GM19035 (cell line): ENCODE measurements around the gene SPPL2B.
"Not testable (repeated sequence)": the region's sequence is repeated elsewhere in the genome, so short reads cannot be mapped to it uniquely, and the experiment has no call there.

Experiments
- ATAC-seq: cut with Tn5 transposase; IDR thresholded peaks from one replicate; pipeline ENCODE4 v1.9.1; 2021; ENCODE audit not compliant: unreplicated experiment

SPPL2B gene

DNA sequence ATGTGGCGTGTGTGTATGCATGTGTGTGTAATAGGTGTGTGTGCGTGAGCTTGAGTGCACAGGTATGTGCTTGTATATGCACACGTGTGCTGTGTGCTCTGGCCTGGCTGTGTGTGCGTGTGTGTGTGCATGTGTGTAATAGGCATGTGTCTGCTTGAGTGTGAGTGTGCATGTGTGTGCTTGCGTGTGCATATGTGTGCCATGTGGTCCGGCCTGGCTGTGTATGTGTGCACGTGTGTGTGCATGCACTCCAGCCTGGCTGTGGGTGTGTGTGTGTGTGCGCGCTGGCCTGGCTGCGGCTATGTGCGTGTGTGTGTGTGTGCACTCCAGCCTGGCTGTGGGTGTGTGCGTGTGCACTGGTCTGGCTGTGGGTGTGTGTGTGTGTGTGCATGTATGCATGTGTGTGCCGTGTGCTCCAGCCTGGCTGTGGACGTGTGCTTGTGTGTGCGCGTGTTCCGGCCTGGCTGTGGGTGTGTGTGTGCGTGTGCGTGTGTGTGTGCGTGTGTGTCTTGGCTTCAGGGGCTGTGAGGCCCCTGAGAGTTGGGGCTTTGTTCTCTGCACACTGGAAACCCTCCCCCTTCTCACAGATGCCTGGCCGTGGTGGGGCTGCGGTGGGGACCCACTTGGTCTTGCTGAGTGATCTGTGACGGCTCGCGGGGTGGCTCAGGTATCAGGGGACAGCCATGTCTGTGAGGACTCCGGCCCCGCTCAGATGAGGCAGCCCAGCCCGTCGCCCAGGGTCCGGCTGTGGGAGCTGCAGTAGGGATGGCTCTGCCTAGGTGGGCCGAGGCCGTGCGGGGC lies 8.2 kb downstream of the SPPL2B start:
- no peak for ATAC-seq

GRCh38 chr19:2337329-2337707 lies 8.8 kb downstream of the SPPL2B start:
- ATAC-seq, result no peak

GRCh38 chr19:2338055-2338615 lies 9.7 kb downstream of the SPPL2B start:
- no peak for ATAC-seq

- ATAC-seq, result no peak
Observed at GRCh38 chr19:2338751-2339643, 10.5 kb downstream of the SPPL2B start.

GRCh38 chr19:2339644-2340310 lies 11.3 kb downstream of the SPPL2B start:
- no peak for ATAC-seq

GRCh38 chr19:2340496-2341243 lies 12.2 kb downstream of the SPPL2B start:
- ATAC-seq, result no peak

DNA sequence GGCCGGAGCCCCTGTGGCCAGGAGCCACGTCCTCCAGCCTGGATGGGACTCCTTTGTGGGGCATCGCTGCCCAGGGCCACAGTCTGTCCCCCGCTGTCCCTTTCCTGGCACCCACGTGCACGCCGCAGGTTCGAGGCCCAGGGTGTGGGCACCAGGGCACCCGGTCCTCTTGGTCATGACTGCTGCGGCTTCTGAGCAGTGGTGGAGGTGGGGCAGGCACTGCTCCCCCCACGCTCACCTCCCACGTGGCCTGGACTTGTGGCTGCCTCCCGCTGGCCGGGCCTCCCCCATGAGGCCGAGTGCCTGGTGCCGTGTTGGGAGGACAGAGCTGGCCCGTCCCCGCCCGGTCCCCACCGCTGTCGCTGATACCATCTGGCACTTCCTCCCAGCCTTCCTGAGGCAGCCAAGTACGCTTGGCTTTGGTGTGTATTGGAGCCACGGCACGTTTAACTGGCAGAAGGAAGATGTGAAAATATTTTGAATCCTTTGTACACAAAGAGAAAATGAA lies 12.8 kb downstream of the SPPL2B start:
- no peak for ATAC-seq

- ATAC-seq, result no peak
Observed at GRCh38 chr19:2341982-2342381, 13.5 kb downstream of the SPPL2B start.

- no peak for ATAC-seq
Observed at GRCh38 chr19:2342656-2343288, 14.3 kb downstream of the SPPL2B start.

DNA sequence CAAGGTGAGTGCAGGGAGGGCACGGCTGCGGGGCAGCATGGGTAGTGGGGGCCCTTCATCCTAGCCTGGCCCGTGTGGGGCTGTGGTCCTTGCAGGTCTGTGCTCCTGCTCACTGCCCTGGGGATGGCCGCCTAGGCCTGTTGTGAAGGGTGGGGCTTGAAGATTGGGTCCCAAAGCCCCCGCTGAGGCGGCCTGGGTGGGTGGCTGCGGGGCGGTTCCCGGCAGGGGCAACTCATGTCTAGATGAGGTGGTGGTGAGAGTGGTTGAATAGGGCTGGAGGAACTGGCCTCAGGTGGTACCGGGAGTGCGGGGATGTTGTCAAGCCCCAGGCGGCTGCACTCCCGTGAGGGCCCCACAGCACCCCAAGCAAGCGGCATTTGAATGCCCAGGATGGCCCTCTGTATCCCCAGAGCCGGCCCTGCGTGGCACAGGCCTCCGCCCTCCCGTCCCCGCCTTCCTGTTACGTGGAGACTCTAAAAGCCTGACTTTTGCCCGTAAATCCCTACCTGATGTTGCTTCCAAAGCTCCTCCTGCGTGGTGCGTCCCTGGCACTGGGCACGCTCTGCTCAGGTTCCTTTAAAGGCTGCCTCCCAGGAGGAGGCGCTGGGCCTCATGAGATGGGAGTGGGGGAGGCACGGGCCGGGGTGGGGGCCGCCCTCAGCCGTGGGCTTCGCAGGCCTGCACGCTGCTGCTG lies 15.0 kb downstream of the SPPL2B start:
- no peak for ATAC-seq

GRCh38 chr19:2344381-2344870 lies 15.9 kb downstream of the SPPL2B start:
- ATAC-seq, result no peak

DNA sequence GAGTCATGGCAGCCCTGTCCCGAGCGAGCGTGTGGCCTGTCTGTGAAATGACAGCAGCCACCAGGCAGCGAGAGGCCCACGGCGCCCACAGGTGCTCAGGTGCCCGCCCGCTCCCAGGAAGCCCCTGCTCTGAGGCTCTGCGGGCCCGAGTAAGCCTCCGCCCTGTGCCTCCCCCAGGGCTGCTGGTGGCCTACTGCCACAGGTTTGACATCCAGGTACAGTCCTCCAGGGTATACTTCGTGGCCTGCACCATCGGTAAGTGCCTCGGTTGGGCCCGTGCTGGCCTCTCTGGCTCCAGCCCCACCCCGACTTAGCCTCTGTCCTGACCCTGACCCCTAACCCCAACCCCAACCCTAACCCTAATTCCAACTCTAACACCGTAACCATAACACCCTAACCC lies 16.6 kb downstream of the SPPL2B start:
- no peak for ATAC-seq

DNA sequence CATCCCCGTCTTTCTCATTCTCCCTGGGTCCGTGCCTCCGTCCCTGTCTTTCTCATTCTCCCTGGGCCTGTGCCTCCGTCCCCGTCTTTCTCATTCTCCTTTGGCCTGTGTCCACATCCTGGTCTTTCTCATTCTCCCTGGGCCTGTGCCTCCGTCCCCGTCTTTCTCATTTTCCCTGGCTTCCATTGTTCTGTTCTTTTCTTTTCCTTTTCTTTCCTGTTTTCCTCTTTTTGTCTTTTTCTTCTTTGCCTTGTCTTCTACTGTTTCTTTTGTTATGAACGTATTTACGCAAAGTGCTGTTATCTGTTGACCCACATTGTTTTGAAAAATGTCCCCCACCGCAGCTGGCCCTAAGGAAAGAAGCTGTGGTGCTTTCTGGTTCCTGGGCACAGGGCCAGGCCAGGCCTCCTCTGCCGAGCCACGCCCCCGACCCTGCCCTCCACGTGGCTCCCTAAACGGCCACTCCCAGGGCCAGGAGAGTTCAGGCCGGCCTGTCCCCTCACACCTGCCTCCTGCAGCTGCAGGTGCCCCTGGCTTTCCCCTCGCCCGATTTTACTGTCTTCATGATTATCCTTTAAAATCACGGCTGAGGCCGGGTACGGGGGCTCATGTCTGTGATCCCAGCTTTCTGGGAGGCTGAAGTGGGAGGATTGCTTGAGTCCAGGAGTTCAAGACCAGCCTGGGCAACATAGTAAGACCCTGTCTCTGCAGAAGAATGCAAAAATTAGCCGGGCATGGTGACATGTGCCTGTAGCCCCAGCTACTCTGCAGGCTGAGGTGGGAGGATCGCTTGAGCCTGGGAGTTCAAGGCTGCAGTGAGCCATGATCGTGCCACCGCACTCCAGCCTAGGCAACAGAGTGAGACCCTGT lies 17.5 kb downstream of the SPPL2B start:
- ATAC-seq, result no peak

DNA sequence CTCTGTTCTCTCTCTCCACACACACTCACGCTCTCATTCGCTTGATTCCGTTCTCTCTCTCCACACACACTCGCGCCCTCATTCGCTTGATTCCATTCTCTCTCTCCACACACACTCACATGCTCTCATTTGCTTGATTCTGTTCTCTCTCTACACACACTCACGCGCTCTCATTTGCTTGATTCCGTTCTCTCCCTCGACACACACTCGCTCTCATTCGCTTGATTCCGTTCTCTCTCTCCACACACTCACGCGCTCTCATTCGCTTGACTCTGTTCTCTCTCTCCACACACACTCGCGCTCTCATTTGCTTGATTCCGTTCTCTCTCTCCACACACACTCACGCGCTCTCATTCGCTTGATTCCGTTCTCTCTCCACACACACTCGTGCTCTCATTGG lies 21.3 kb downstream of the SPPL2B start:
- not testable (repeated sequence) for ATAC-seq

- ATAC-seq, result no peak
Observed at GRCh38 chr19:2350656-2351055, 22.2 kb downstream of the SPPL2B start.

DNA sequence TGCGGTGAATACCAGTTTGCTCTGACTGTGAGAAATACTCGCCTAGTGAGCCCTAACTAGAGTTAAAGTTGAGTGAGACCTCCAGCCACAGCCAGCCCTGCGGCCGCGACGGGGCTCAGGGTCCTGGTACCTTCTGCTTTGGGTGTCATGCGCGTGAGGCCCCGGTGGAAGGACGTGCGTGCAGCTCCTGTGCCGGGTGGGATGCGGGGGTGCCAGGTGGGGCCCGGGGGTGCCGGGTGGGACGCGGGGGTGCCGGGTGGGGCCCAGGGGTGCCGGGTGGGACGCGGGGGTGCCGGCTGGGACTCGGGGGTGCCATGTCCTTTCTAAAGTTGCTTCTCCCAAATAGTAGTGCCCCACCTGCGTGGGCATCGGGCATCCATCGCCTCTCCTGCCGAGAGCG lies 23.1 kb downstream of the SPPL2B start:
- no peak for ATAC-seq

GRCh38 chr19:2352121-2352520 lies 23.6 kb downstream of the SPPL2B start:
- no peak for ATAC-seq
